ENCODE data around the gene TEX10. TPM values are rescaled to one million over a fixed set of nuclear protein-coding genes. Genes with fewer than 3 reads are reported as not detected.

Gene TEX10
- total and polyA plus RNA-seq, 9 of the 15 experiments (the other 6 are each of a cell fraction or from before 2014, with no cell fraction given): 27.8 to 60.0 (median 47.9) TPM

DNA sequence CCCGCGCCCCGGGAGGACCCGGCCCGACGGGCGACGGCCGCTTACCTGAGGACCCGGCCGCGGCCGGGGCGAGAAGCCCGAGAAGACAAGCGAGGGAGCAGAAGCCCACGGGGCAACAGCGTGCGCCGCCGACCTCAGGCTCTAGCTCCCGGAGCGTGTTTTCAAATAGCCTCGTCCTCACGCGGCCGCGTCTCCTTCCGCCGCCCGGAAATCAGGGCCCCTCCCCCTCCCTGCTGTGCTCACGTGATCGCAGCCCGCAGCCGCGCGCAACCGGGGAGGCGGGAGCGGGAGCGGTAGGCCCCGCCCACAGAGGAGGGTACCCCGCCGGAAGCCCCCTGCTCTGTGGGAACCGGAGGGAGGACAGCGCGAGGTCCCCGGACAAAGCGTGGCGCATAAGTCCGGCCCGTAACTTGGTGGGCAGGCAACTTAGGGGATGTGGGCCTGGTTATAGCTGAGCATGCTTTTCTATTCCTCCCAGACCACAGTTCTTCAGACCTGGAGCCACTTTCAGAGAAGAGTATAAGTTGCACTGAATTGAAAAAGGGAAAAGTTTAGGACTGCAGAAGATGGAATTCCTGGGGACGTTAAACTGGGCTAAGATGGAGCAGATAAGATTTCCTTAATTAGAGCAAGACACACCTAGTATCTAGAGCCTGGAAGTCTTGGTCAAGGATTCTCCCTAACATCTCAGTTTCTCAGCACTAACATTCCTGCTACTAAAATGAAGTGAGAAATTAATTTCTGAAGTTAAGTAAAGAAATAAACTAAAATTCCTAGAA lies at the start of gene TEX10 (continued):
- TF ChIP-seq YY1 (IDR thresholded peaks at IDR 0.05; ENCODE audit: borderline replicate concordance in 1 of 3, control insufficient read depth in 1 of 3, extremely low read depth in 1 of 3, insufficient read depth in 3 of 3, insufficient read length in 1 of 3, insufficient replicate concordance in 2 of 3, low read depth in 1 of 3, low read length in 2 of 3) (peak in 2 of 3 experiments; percentile 43 to 57), SIX5 (IDR thresholded peaks at IDR 0.05; ENCODE audit: borderline replicate concordance in 1 of 2, insufficient read depth in 1 of 2, low read depth in 1 of 2, low read length in 2 of 2) (no peak), YBX1 (IDR thresholded peaks at IDR 0.05) (no peak), RFX5 (IDR thresholded peaks at IDR 0.05; ENCODE audit: low read depth, low read length) (no peak), ZNF143 (CRISPR knock-in tag; IDR thresholded peaks at IDR 0.05) (no peak), HMG20A (CRISPR knock-in tag; conservative IDR thresholded peaks at IDR 0.05) (no peak), TEAD2 (tag; IDR thresholded peaks at IDR 0.05) (no peak), RHOXF2B (CRISPR knock-in tag; conservative IDR thresholded peaks at IDR 0.05) (no peak), NRF1 (conservative IDR thresholded peaks at IDR 0.05 in 1 of 2, IDR thresholded peaks at IDR 0.05 in 1 of 2) (peak; percentile 83 to 87), ILK (tag; IDR thresholded peaks at IDR 0.05; ENCODE audit: borderline replicate concordance, low read depth) (no peak), CHD4 (IDR thresholded peaks at IDR 0.05; ENCODE audit: insufficient read depth, insufficient replicate concordance, low read depth, low read length, poor library complexity, severe bottlenecking) (no peak)
- TF ChIP-seq, protein P1, sequence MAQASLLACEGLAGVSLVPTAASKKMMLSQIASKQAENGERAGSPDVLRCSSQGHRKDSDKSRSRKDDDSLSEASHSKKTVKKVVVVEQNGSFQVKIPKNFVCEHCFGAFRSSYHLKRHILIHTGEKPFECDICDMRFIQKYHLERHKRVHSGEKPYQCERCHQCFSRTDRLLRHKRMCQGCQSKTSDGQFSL (CRISPR knock-in tag; IDR thresholded peaks at IDR 0.05): 0 out of 2 replicates have a peak, but pooled peaks have one; percentile 25
- TF ChIP-seq, protein P1 (tag; IDR thresholded peaks at IDR 0.05): no peak
- TF ChIP-seq, protein P2, sequence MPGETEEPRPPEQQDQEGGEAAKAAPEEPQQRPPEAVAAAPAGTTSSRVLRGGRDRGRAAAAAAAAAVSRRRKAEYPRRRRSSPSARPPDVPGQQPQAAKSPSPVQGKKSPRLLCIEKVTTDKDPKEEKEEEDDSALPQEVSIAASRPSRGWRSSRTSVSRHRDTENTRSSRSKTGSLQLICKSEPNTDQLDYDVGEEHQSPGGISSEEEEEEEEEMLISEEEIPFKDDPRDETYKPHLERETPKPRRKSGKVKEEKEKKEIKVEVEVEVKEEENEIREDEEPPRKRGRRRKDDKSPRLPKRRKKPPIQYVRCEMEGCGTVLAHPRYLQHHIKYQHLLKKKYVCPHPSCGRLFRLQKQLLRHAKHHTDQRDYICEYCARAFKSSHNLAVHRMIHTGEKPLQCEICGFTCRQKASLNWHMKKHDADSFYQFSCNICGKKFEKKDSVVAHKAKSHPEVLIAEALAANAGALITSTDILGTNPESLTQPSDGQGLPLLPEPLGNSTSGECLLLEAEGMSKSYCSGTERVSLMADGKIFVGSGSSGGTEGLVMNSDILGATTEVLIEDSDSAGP (CRISPR knock-in tag; IDR thresholded peaks at IDR 0.05): no peak; the same call in 1 of the 2 replicates
- TF ChIP-seq, protein P3, sequence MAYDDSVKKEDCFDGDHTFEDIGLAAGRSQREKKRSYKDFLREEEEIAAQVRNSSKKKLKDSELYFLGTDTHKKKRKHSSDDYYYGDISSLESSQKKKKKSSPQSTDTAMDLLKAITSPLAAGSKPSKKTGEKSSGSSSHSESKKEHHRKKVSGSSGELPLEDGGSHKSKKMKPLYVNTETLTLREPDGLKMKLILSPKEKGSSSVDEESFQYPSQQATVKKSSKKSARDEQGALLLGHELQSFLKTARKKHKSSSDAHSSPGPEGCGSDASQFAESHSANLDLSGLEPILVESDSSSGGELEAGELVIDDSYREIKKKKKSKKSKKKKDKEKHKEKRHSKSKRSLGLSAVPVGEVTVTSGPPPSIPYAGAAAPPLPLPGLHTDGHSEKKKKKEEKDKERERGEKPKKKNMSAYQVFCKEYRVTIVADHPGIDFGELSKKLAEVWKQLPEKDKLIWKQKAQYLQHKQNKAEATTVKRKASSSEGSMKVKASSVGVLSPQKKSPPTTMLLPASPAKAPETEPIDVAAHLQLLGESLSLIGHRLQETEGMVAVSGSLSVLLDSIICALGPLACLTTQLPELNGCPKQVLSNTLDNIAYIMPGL (CRISPR knock-in tag; IDR thresholded peaks at IDR 0.05): no peak
- TF ChIP-seq, protein P4, sequence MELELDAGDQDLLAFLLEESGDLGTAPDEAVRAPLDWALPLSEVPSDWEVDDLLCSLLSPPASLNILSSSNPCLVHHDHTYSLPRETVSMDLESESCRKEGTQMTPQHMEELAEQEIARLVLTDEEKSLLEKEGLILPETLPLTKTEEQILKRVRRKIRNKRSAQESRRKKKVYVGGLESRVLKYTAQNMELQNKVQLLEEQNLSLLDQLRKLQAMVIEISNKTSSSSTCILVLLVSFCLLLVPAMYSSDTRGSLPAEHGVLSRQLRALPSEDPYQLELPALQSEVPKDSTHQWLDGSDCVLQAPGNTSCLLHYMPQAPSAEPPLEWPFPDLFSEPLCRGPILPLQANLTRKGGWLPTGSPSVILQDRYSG (tag; conservative IDR thresholded peaks at IDR 0.05; ENCODE audit: low read depth): no peak
